Measurements from ENCODE around the gene RAB36.
"Not testable (repeated sequence)": the region's sequence is repeated elsewhere in the genome, so short reads cannot be mapped to it uniquely, and the experiment has no call there.

The RAB36 gene

GRCh38 chr22:23128269-23129108, 16.8 kb upstream of the RAB36 start:
- peak; percentile 55 for DNase-seq (ENCODE audit: low read depth, low spot score)
- H3K9ac ChIP-seq (ENCODE audit: insufficient read length, low read depth), result no peak overlapping the region
- peaks cover 4% of the 10 kb centered on the region for H3K4me1 ChIP-seq (ENCODE audit: insufficient read depth, insufficient read length)
- no peaks in the 10 kb centered on the region for H3K9me3 ChIP-seq (ENCODE audit: insufficient read depth, low read length)
- TF ChIP-seq ZNF274 (IDR thresholded peaks at IDR 0.05; ENCODE audit: low read depth, low read length) (no peak), YY1 (IDR thresholded peaks at IDR 0.05; ENCODE audit: insufficient read depth, insufficient read length) (no peak), SUZ12 (IDR thresholded peaks at IDR 0.05; ENCODE audit: extremely low read depth, insufficient read depth, insufficient read length) (no peak)
- H3K4me3 ChIP-seq (ENCODE audit: insufficient read length, low read depth), result no peak overlapping the region
- H3K27me3 ChIP-seq (ENCODE audit: insufficient read depth, insufficient read length), result peaks cover 16% of the 10 kb centered on the region
- H3K36me3 ChIP-seq (ENCODE audit: insufficient read depth, insufficient read length, low read length), result no peaks in the 10 kb centered on the region

- TF ChIP-seq ZNF274 (IDR thresholded peaks at IDR 0.05; ENCODE audit: low read depth, low read length) (no peak), SUZ12 (IDR thresholded peaks at IDR 0.05; ENCODE audit: extremely low read depth, insufficient read depth, insufficient read length) (no peak), YY1 (IDR thresholded peaks at IDR 0.05; ENCODE audit: insufficient read depth, insufficient read length) (no peak)
- Histone ChIP-seq H3K4me3 (ENCODE audit: insufficient read length, low read depth) (no peak overlapping the region), H3K9me3 (ENCODE audit: insufficient read depth, low read length) (no peaks in the 10 kb centered on the region), H3K36me3 (ENCODE audit: insufficient read depth, insufficient read length, low read length) (no peaks in the 10 kb centered on the region), H3K9ac (ENCODE audit: insufficient read length, low read depth) (no peak overlapping the region), H3K4me1 (ENCODE audit: insufficient read depth, insufficient read length) (peaks cover 4% of the 10 kb centered on the region), H3K27me3 (ENCODE audit: insufficient read depth, insufficient read length) (peaks cover 14% of the 10 kb centered on the region)
- no peak for DNase-seq (ENCODE audit: low read depth, low spot score)
These were observed 16.1 kb upstream of the RAB36 start for GRCh38 chr22:23129149-23129548.

- H3K4me3 ChIP-seq (ENCODE audit: insufficient read length, low read depth), result no peak overlapping the region
- no peaks in the 10 kb centered on the region for H3K36me3 ChIP-seq (ENCODE audit: insufficient read depth, insufficient read length, low read length)
- TF ChIP-seq SUZ12 (IDR thresholded peaks at IDR 0.05; ENCODE audit: extremely low read depth, insufficient read depth, insufficient read length), result no peak
- no peak for TF ChIP-seq ZNF274 (IDR thresholded peaks at IDR 0.05; ENCODE audit: low read depth, low read length)
- TF ChIP-seq YY1 (IDR thresholded peaks at IDR 0.05; ENCODE audit: insufficient read depth, insufficient read length), result no peak
- DNase-seq (ENCODE audit: low read depth, low spot score), result no peak
- peaks cover 4% of the 10 kb centered on the region for H3K4me1 ChIP-seq (ENCODE audit: insufficient read depth, insufficient read length)
- no peak overlapping the region for H3K9ac ChIP-seq (ENCODE audit: insufficient read length, low read depth)
- H3K9me3 ChIP-seq (ENCODE audit: insufficient read depth, low read length), result no peaks in the 10 kb centered on the region
- peaks cover 14% of the 10 kb centered on the region for H3K27me3 ChIP-seq (ENCODE audit: insufficient read depth, insufficient read length)
These were observed 14.6 kb upstream of the RAB36 start for GRCh38 chr22:23130697-23131096.

- H3K27me3 ChIP-seq (ENCODE audit: insufficient read depth, insufficient read length), result peaks cover 9% of the 10 kb centered on the region
- DNase-seq (ENCODE audit: low read depth, low spot score), result no peak
- H3K9me3 ChIP-seq (ENCODE audit: insufficient read depth, low read length), result no peaks in the 10 kb centered on the region
- H3K4me1 ChIP-seq (ENCODE audit: insufficient read depth, insufficient read length), result peaks cover 4% of the 10 kb centered on the region
- no peaks in the 10 kb centered on the region for H3K36me3 ChIP-seq (ENCODE audit: insufficient read depth, insufficient read length, low read length)
- TF ChIP-seq ZNF274 (IDR thresholded peaks at IDR 0.05; ENCODE audit: low read depth, low read length), result no peak
- no peak for TF ChIP-seq YY1 (IDR thresholded peaks at IDR 0.05; ENCODE audit: insufficient read depth, insufficient read length)
- TF ChIP-seq SUZ12 (IDR thresholded peaks at IDR 0.05; ENCODE audit: extremely low read depth, insufficient read depth, insufficient read length), result no peak
- H3K4me3 ChIP-seq (ENCODE audit: insufficient read length, low read depth), result no peak overlapping the region
- H3K9ac ChIP-seq (ENCODE audit: insufficient read length, low read depth), result no peak overlapping the region
These were observed 13.3 kb upstream of the RAB36 start for GRCh38 chr22:23131931-23132330.

- Histone ChIP-seq H3K9me3 (ENCODE audit: insufficient read depth, low read length) (no peaks in the 10 kb centered on the region), H3K4me3 (ENCODE audit: insufficient read length, low read depth) (no peak overlapping the region), H3K27me3 (ENCODE audit: insufficient read depth, insufficient read length) (peaks cover 6% of the 10 kb centered on the region), H3K9ac (ENCODE audit: insufficient read length, low read depth) (no peak overlapping the region), H3K36me3 (ENCODE audit: insufficient read depth, insufficient read length, low read length) (no peaks in the 10 kb centered on the region), H3K4me1 (ENCODE audit: insufficient read depth, insufficient read length) (peaks cover 4% of the 10 kb centered on the region)
- no peak for TF ChIP-seq SUZ12 (IDR thresholded peaks at IDR 0.05; ENCODE audit: extremely low read depth, insufficient read depth, insufficient read length)
- no peak for TF ChIP-seq YY1 (IDR thresholded peaks at IDR 0.05; ENCODE audit: insufficient read depth, insufficient read length)
- TF ChIP-seq ZNF274 (IDR thresholded peaks at IDR 0.05; ENCODE audit: low read depth, low read length), result no peak
- no peak for DNase-seq (ENCODE audit: low read depth, low spot score)
These were observed 12.7 kb upstream of the RAB36 start for GRCh38 chr22:23132376-23133091.

- Histone ChIP-seq H3K4me3 (ENCODE audit: insufficient read length, low read depth) (no peak overlapping the region), H3K4me1 (ENCODE audit: insufficient read depth, insufficient read length) (peaks cover 4% of the 10 kb centered on the region), H3K9ac (ENCODE audit: insufficient read length, low read depth) (no peak overlapping the region), H3K36me3 (ENCODE audit: insufficient read depth, insufficient read length, low read length) (no peaks in the 10 kb centered on the region), H3K9me3 (ENCODE audit: insufficient read depth, low read length) (no peaks in the 10 kb centered on the region), H3K27me3 (ENCODE audit: insufficient read depth, insufficient read length) (peaks cover 6% of the 10 kb centered on the region)
- TF ChIP-seq SUZ12 (IDR thresholded peaks at IDR 0.05; ENCODE audit: extremely low read depth, insufficient read depth, insufficient read length) (no peak), ZNF274 (IDR thresholded peaks at IDR 0.05; ENCODE audit: low read depth, low read length) (no peak)
- no peak for DNase-seq (ENCODE audit: low read depth, low spot score)
These were observed 11.4 kb upstream of the RAB36 start for GRCh38 chr22:23133922-23134321.

GRCh38 chr22:23136991-23137390, 8.3 kb upstream of the RAB36 start:
- not testable (repeated sequence) for DNase-seq (ENCODE audit: low read depth, low spot score); H3K36me3 ChIP-seq (ENCODE audit: insufficient read depth, insufficient read length, low read length); H3K4me1 ChIP-seq (ENCODE audit: insufficient read depth, insufficient read length); H3K9ac ChIP-seq (ENCODE audit: insufficient read length, low read depth); H3K27me3 ChIP-seq (ENCODE audit: insufficient read depth, insufficient read length); H3K4me3 ChIP-seq (ENCODE audit: insufficient read length, low read depth); H3K9me3 ChIP-seq (ENCODE audit: insufficient read depth, low read length)

Data from NT2/D1 (cell line).